Measurements from ENCODE around the gene EYS.

EYS gene

DNA sequence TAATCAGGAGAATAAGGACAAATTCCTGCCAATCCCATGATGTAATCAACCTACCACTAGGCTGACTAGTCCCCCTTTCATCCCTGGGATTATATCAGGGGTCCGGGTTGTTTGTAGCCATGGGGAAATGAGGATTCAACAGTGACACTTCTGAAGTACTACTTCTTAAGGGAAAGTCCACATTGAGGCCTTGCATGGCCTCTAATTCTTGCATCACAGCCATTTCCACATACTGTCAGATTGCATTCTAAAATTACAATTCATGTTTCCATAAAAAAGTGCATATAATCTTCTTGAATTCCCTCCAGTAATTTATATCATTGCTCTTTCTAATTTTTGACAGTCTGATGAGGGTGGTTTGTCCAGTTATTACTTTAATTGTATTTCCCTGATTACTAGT lies 1887.2 kb downstream of the EYS start:
- no peak overlapping the region for H3K4me3 ChIP-seq (ENCODE audit: low read depth, low read length)
- TF ChIP-seq CTCF (IDR thresholded peaks at IDR 0.05), result no peak
- no peaks in the 10 kb centered on the region for H3K36me3 ChIP-seq (ENCODE audit: control insufficient read depth, insufficient read depth, low read length)
- H3K9me3 ChIP-seq (ENCODE audit: control insufficient read depth, low read length), result no peaks in the 10 kb centered on the region
- no peak overlapping the region for H3K27ac ChIP-seq
- H3K4me1 ChIP-seq, result no peaks in the 10 kb centered on the region
- no peak overlapping the region for H2AFZ ChIP-seq
- no peaks in the 10 kb centered on the region for H3K27me3 ChIP-seq (ENCODE audit: control insufficient read depth, insufficient read depth, low read length)
- no peak overlapping the region for H3K4me2 ChIP-seq (ENCODE audit: low read length)
- no peak overlapping the region for H3K9ac ChIP-seq
- no peaks in the 10 kb centered on the region for H3K79me2 ChIP-seq

DNA sequence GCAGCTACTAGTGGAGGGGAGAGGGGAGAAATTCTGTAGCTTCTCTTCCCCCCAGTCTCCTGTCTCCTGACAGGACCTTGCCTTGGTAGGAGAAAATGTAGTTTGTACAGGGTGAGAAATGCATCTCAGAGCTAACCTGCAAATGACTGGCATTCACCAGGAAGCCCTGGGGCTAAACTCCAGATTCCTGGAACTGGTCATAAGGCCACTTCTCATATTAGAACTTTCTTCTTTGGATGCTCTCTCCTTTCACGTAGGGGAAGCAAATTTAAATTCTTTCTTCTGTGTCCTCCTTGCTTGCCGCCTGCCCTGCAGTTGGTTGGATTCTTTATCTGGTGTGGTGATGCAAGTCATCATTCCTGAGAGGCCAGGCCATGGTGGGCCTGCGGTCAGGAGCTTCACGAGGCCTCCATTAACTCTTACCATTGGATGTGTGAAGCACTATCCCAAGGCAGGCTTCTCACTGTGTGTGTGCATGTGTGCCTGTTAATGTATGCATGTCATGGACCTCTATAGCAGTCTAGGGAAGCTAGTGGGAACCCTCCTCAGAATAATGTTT lies 1889.5 kb downstream of the EYS start:
- no peak overlapping the region for H3K27ac ChIP-seq
- no peak overlapping the region for H3K4me3 ChIP-seq (ENCODE audit: low read depth, low read length)
- no peak overlapping the region for H3K4me2 ChIP-seq (ENCODE audit: low read length)
- no peak overlapping the region for H3K9ac ChIP-seq
- H2AFZ ChIP-seq, result no peak overlapping the region
- no peak for TF ChIP-seq CTCF (IDR thresholded peaks at IDR 0.05)
- no peaks in the 10 kb centered on the region for H3K79me2 ChIP-seq
- H3K9me3 ChIP-seq (ENCODE audit: control insufficient read depth, low read length), result no peaks in the 10 kb centered on the region
- H3K36me3 ChIP-seq (ENCODE audit: control insufficient read depth, insufficient read depth, low read length), result no peaks in the 10 kb centered on the region
- H3K27me3 ChIP-seq (ENCODE audit: control insufficient read depth, insufficient read depth, low read length), result no peaks in the 10 kb centered on the region
- no peaks in the 10 kb centered on the region for H3K4me1 ChIP-seq

- no peak for TF ChIP-seq CTCF (IDR thresholded peaks at IDR 0.05)
- Histone ChIP-seq H3K79me2 (no peaks in the 10 kb centered on the region), H3K27me3 (ENCODE audit: control insufficient read depth, insufficient read depth, low read length) (no peaks in the 10 kb centered on the region), H3K9ac (no peak overlapping the region), H3K4me2 (ENCODE audit: low read length) (no peak overlapping the region), H3K4me1 (no peaks in the 10 kb centered on the region), H2AFZ (no peak overlapping the region), H3K36me3 (ENCODE audit: control insufficient read depth, insufficient read depth, low read length) (no peaks in the 10 kb centered on the region), H3K27ac (no peak overlapping the region), H3K4me3 (ENCODE audit: low read depth, low read length) (no peak overlapping the region), H3K9me3 (ENCODE audit: control insufficient read depth, low read length) (no peaks in the 10 kb centered on the region)
Measured at GRCh38 chr6:63816982-63817436, 1890.0 kb downstream of the EYS start.

- Histone ChIP-seq H3K4me3 (ENCODE audit: low read depth, low read length) (no peak overlapping the region), H3K4me1 (no peaks in the 10 kb centered on the region), H3K27ac (no peak overlapping the region), H3K27me3 (ENCODE audit: control insufficient read depth, insufficient read depth, low read length) (no peaks in the 10 kb centered on the region), H3K4me2 (ENCODE audit: low read length) (no peak overlapping the region), H3K79me2 (no peaks in the 10 kb centered on the region), H3K9me3 (ENCODE audit: control insufficient read depth, low read length) (no peaks in the 10 kb centered on the region), H2AFZ (no peak overlapping the region), H3K36me3 (ENCODE audit: control insufficient read depth, insufficient read depth, low read length) (no peaks in the 10 kb centered on the region), H3K9ac (no peak overlapping the region)
- no peak for TF ChIP-seq CTCF (IDR thresholded peaks at IDR 0.05)
Measured at GRCh38 chr6:63816401-63816981, 1890.5 kb downstream of the EYS start.

DNA sequence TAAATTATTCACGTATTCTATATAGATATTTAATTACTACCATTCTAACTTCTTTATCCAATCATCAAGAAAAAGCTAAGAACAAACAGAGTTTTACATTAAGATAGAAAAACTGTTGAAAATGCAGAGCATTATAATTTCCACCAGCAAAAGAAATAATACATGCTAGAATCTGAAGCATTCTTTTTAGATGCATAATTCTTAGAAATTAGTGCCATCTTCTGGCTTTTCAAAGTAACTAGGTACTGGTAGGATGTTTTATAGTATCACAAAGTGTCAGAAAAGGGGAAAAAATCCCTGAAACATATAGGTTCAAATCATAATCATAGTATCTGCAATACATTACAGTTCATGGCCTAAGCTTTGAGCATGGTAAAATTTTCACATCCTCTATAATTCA lies 1892.6 kb downstream of the EYS start:
- H3K4me2 ChIP-seq (ENCODE audit: low read length), result no peak overlapping the region
- H3K27ac ChIP-seq, result no peak overlapping the region
- no peaks in the 10 kb centered on the region for H3K4me1 ChIP-seq
- H3K27me3 ChIP-seq (ENCODE audit: control insufficient read depth, insufficient read depth, low read length), result no peaks in the 10 kb centered on the region
- no peak overlapping the region for H3K9ac ChIP-seq
- no peak for TF ChIP-seq CTCF (IDR thresholded peaks at IDR 0.05)
- H3K9me3 ChIP-seq (ENCODE audit: control insufficient read depth, low read length), result no peaks in the 10 kb centered on the region
- no peaks in the 10 kb centered on the region for H3K79me2 ChIP-seq
- H3K36me3 ChIP-seq (ENCODE audit: control insufficient read depth, insufficient read depth, low read length), result no peaks in the 10 kb centered on the region
- no peak overlapping the region for H2AFZ ChIP-seq
- no peak overlapping the region for H3K4me3 ChIP-seq (ENCODE audit: low read depth, low read length)

All from parathyroid adenoma (tissue), 2 donors.